H1 (cell line): Measurements from ENCODE around the gene GJC2. TPM values are rescaled to one million over a fixed set of nuclear protein-coding genes. Genes with fewer than 3 reads are reported as not detected.

Experiments used
- CTCF ChIA-PET: fragments of 300-600 bp; sonication (Branson Sonifier 250); formaldehyde crosslinking; loops from one replicate; lab custom pipeline; 2021; ENCODE audit not compliant: partially characterized antibody; lab: Charles Lee
- POLR2A ChIA-PET: fragments of 300-600 bp; sonication (Branson Sonifier 250); formaldehyde crosslinking; loops from one replicate; lab custom pipeline; 2021; ENCODE audit warnings: inconsistent platforms; ENCODE audit not compliant: partially characterized antibody; lab: Charles Lee
- DNase-seq, 2 experiments: peaks; one replicate each; pipeline versions ENCODE4 v3.0.0 to v3.0.0-alpha.2; 2010 to 2022; ENCODE audit warnings: low spot score in 2 of 2, low read depth in 1 of 2, mixed read lengths in 1 of 2
- FAIRE-seq: peaks from 2 replicates; lab custom pipeline; 2011; peaks lifted over from hg19 to GRCh38; lab: Jason Lieb, UNC
- H2AFZ ChIP-seq: 2 replicates; pipeline ENCODE4 v1.8.1; 2012; ENCODE audit warnings: low read length, inconsistent platforms
- H2AK5ac ChIP-seq: 2 replicates; pipeline ENCODE4 v1.6.1; 2013; ENCODE audit warnings: low read depth, low read length
- H2BK120ac ChIP-seq: replicated peaks from 2 replicates; pipeline ENCODE3; 2013; ENCODE audit warnings: low read depth, low read length, inconsistent platforms
- H2BK12ac ChIP-seq: 2 replicates; pipeline ENCODE4 v1.6.1; 2013; ENCODE audit warnings: low read depth, low read length
- H2BK15ac ChIP-seq: 2 replicates; pipeline ENCODE4 v1.6.1; 2013; ENCODE audit warnings: low read length
- H2BK20ac ChIP-seq: 2 replicates; pipeline ENCODE4 v1.6.1; 2013; ENCODE audit warnings: low read length
- H2BK5ac ChIP-seq: 2 replicates; pipeline ENCODE4 v1.6.1; 2013; ENCODE audit warnings: low read depth, low read length
- H3K14ac ChIP-seq: 2 replicates; pipeline ENCODE4 v1.6.1; 2013; ENCODE audit warnings: inconsistent platforms; ENCODE audit not compliant: insufficient read length
- H3K18ac ChIP-seq: 2 replicates; pipeline ENCODE4 v1.6.1; 2013; ENCODE audit warnings: low read length; ENCODE audit errors: extremely low read depth
- H3K23ac ChIP-seq: 2 replicates; pipeline ENCODE4 v1.6.1; 2013; ENCODE audit warnings: inconsistent platforms; ENCODE audit not compliant: insufficient read length
- H3K23me2 ChIP-seq: 2 replicates; pipeline ENCODE4 v1.6.1; 2013; ENCODE audit warnings: low read depth, low read length
- H3K27ac ChIP-seq: 2 replicates; pipeline ENCODE4 v1.6.1; 2011; ENCODE audit warnings: low read depth, low read length, inconsistent platforms
- H3K27me3 ChIP-seq, 4 experiments: replicated peaks in 1 of 4; 1 replicate in 1 of 4; 2 replicates in 3 of 4; pipeline versions ENCODE4 v1.6.1 to v1.8.1; 2011 to 2013; ENCODE audit warnings: low read length in 3 of 4, mild to moderate bottlenecking in 3 of 4, inconsistent platforms in 2 of 4, mixed read lengths in 2 of 4, moderate library complexity in 1 of 4; ENCODE audit not compliant: control insufficient read depth in 3 of 4, insufficient read depth in 3 of 4; ENCODE audit errors: extremely low read depth in 1 of 4
- H3K36me3 ChIP-seq, 4 experiments: 2 replicates each; pipeline versions ENCODE4 v1.6.1 to v1.8.1; 2011 to 2013; ENCODE audit warnings: mild to moderate bottlenecking in 4 of 4, low read length in 3 of 4, moderate library complexity in 2 of 4, control low read depth in 1 of 4, inconsistent platforms in 1 of 4; ENCODE audit not compliant: insufficient read depth in 4 of 4, control insufficient read depth in 2 of 4
- H3K4ac ChIP-seq: replicated peaks from 2 replicates; pipeline ENCODE3; 2013; ENCODE audit warnings: low read length, low read depth, mixed read lengths, inconsistent platforms; ENCODE audit not compliant: insufficient read length
- H3K4me1 ChIP-seq, 4 experiments: replicated peaks in 1 of 4; 1 replicate in 1 of 4; 2 replicates in 3 of 4; pipeline versions ENCODE4 v1.6.1 to v1.8.1; 2011 to 2013; ENCODE audit warnings: low read length in 3 of 4, inconsistent platforms in 2 of 4, mixed read lengths in 1 of 4; ENCODE audit not compliant: insufficient read depth in 4 of 4, control insufficient read depth in 3 of 4
- H3K4me2 ChIP-seq, 2 experiments: 2 replicates each; pipeline versions ENCODE4 v1.6.1 to v1.8.1; 2011 to 2013; ENCODE audit warnings: low read depth in 2 of 2, low read length in 2 of 2, control low read depth in 1 of 2, inconsistent platforms in 1 of 2, mild to moderate bottlenecking in 1 of 2; ENCODE audit not compliant: insufficient read depth in 1 of 2
- H3K4me3 ChIP-seq, 4 experiments: fragments of 200-600, 300-600 bp in 1 of 4; sonication (generic), shearing (Covaris generic), sonication (Bioruptor Twin) in 1 of 4; 2 replicates each; pipeline versions ENCODE4 v1.5.1 to v1.8.1; 2011 to 2016; ENCODE audit warnings: low read length in 4 of 4, low read depth in 3 of 4, control low read depth in 2 of 4, inconsistent platforms in 2 of 4, mild to moderate bottlenecking in 2 of 4, mixed read lengths in 1 of 4, moderate library complexity in 1 of 4; ENCODE audit not compliant: insufficient read depth in 2 of 4; ENCODE audit errors: extremely low read depth in 1 of 4
- H3K56ac ChIP-seq: replicated peaks from 2 replicates; pipeline ENCODE3; 2013; ENCODE audit warnings: low read depth, mild to moderate bottlenecking, mixed read lengths, low read length, inconsistent platforms; ENCODE audit not compliant: insufficient read length
- H3K79me1 ChIP-seq: 2 replicates; pipeline ENCODE4 v1.6.1; 2013; ENCODE audit warnings: low read depth, low read length, control low read depth
- H3K79me2 ChIP-seq, 2 experiments: 2 replicates each; pipeline versions ENCODE4 v1.6.1 to v1.8.1; 2012 to 2013; ENCODE audit warnings: low read length in 2 of 2, mild to moderate bottlenecking in 2 of 2, inconsistent platforms in 1 of 2; ENCODE audit not compliant: insufficient read depth in 2 of 2, control insufficient read depth in 1 of 2
- H3K9ac ChIP-seq, 4 experiments: replicated peaks in 1 of 4; 1 replicate in 1 of 4; 2 replicates in 3 of 4; pipeline versions ENCODE4 v1.6.1 to v1.8.1; 2011 to 2013; ENCODE audit warnings: low read depth in 3 of 4, low read length in 3 of 4, control low read depth in 2 of 4, mild to moderate bottlenecking in 2 of 4, moderate library complexity in 2 of 4, inconsistent platforms in 1 of 4; ENCODE audit errors: extremely low read depth in 1 of 4
- H3K9me3 ChIP-seq, 2 experiments: 2 replicates each; pipeline versions ENCODE4 v1.6.1 to v1.8.1; 2012 to 2013; ENCODE audit warnings: mild to moderate bottlenecking in 2 of 2, moderate library complexity in 2 of 2, control low read depth in 1 of 2, inconsistent platforms in 1 of 2, low read depth in 1 of 2, low read length in 1 of 2, mixed read lengths in 1 of 2; ENCODE audit not compliant: insufficient read depth in 2 of 2
- H4K20me1 ChIP-seq, 2 experiments: replicated peaks in 1 of 2; 2 replicates each; pipeline versions ENCODE3 to v1.8.1; 2011 to 2013; ENCODE audit warnings: inconsistent platforms in 2 of 2, low read length in 2 of 2, mild to moderate bottlenecking in 1 of 2; ENCODE audit not compliant: insufficient read depth in 2 of 2, control insufficient read depth in 1 of 2
- H4K5ac ChIP-seq: 2 replicates; pipeline ENCODE4 v1.6.1; 2013; ENCODE audit warnings: low read length, low read depth, mixed read lengths, inconsistent platforms; ENCODE audit not compliant: insufficient read length
- H4K8ac ChIP-seq: 2 replicates; pipeline ENCODE4 v1.8.0; 2013; ENCODE audit warnings: mild to moderate bottlenecking, moderate library complexity, low read length, inconsistent platforms; ENCODE audit not compliant: insufficient read depth; ENCODE audit errors: extremely low read depth
- H4K91ac ChIP-seq: replicated peaks from 2 replicates; pipeline ENCODE3; 2013; ENCODE audit warnings: low read length, mixed read lengths, inconsistent platforms; ENCODE audit not compliant: insufficient read length
- BACH1 ChIP-seq: IDR thresholded peaks from 2 replicates; pipeline ENCODE4 v1.6.1; 2012; ENCODE audit warnings: low read length, improper control_type of control experiment
- CBX8 ChIP-seq: fragments of 300-800, 300-1000 bp; sonication (generic); IDR thresholded peaks from 2 replicates; pipeline ENCODE4 v1.7.1; 2016; ENCODE audit warnings: low read depth, low read length, borderline replicate concordance
- EGR1 ChIP-seq: IDR thresholded peaks from 2 replicates; pipeline ENCODE4 v1.6.1; 2011; ENCODE audit warnings: low read depth, low read length, borderline replicate concordance
- EP300 ChIP-seq, 2 experiments: IDR thresholded peaks; 1 replicate in 1 of 2; 2 replicates in 1 of 2; pipeline ENCODE4 v1.6.1; 2011 to 2012; ENCODE audit warnings: low read depth in 2 of 2, low read length in 2 of 2, mild to moderate bottlenecking in 2 of 2, borderline replicate concordance in 1 of 2, inconsistent platforms in 1 of 2, moderate library complexity in 1 of 2
- JUN ChIP-seq: IDR thresholded peaks from 2 replicates; pipeline ENCODE4 v1.6.1; 2011; ENCODE audit warnings: low read depth, mild to moderate bottlenecking, improper control_type of control experiment, low read length
- KDM1A ChIP-seq: fragments of 200-600, 300-600 bp; sonication (generic); IDR thresholded peaks from 2 replicates; pipeline ENCODE4 v1.7.1; 2016; ENCODE audit warnings: mild to moderate bottlenecking, low read length, borderline replicate concordance
- MAFK ChIP-seq: IDR thresholded peaks from 2 replicates; pipeline ENCODE4 v1.6.1; 2012; ENCODE audit warnings: low read depth, mild to moderate bottlenecking, improper control_type of control experiment, low read length
- NRF1 ChIP-seq: IDR thresholded peaks from 2 replicates; pipeline ENCODE4 v1.6.1; 2011; ENCODE audit warnings: mild to moderate bottlenecking, low read depth, low read length, improper control_type of control experiment
- SP4 ChIP-seq: IDR thresholded peaks from 2 replicates; pipeline ENCODE4 v1.6.1; 2012; ENCODE audit warnings: low read length, inconsistent platforms
- SRF ChIP-seq: IDR thresholded peaks from 2 replicates; pipeline ENCODE4 v1.6.1; 2011; ENCODE audit warnings: mild to moderate bottlenecking, low read depth, low read length, moderate library complexity
- TBP ChIP-seq: IDR thresholded peaks from 2 replicates; pipeline ENCODE4 v1.6.1; 2011; ENCODE audit warnings: low read depth, low read length, improper control_type of control experiment
- ZNF274 ChIP-seq: IDR thresholded peaks from 2 replicates; pipeline ENCODE4 v1.7.0; 2012; ENCODE audit warnings: low read length, borderline replicate concordance; ENCODE audit errors: extremely low read depth
- WGBS, 2 experiments: shearing (Covaris generic) in 1 of 2; methylation state at CpG; one replicate each; pipeline versions ENCODE4 v1.1.6 to v1.1.7; 2013 to 2015; ENCODE audit warnings: low lambda C conversion rate in 2 of 2, mixed read lengths in 2 of 2, inconsistent platforms in 1 of 2, low coverage in 1 of 2, missing lambda C conversion rate in 1 of 2; ENCODE audit not compliant: insufficient replicate concordance in 2 of 2, insufficient coverage in 1 of 2, insufficient read length in 1 of 2; ENCODE audit errors: extremely low coverage in 1 of 2, missing lambda C conversion rate in 1 of 2; 5-methylcytosine and 5-hydroxymethylcytosine counted together
- polyA plus RNA-seq, 7 experiments: library from polyadenylated mRNA; depleted of rRNA in 3 of 7; stranded (reverse) in 5 of 7; unstranded in 2 of 7; fragments of >200 nt in 5 of 7; fragments of 200-250 nt in 2 of 7; gene quantifications; 1 replicate in 5 of 7; 2 replicates in 1 of 7; 4 replicates in 1 of 7; pipeline versions ENCODE4 v1.2.1 to v1.2.3, GENCODE V29; 2011 to 2013; ENCODE audit warnings: missing spikeins in 2 of 7, mixed read lengths in 2 of 7
- total RNA-seq: library from RNA; stranded (reverse); fragmentation: NEBNext Ultra II Directional; extraction: Animal tissue kit (Norgen Biotek cat#: 25700); gene quantifications from 2 replicates; pipeline ENCODE4 v1.2.1, GENCODE V29; 2021
- TF ChIP-seq, protein P1 (sequence below): IDR thresholded peaks from 2 replicates; pipeline ENCODE4 v1.6.1; 2012; ENCODE audit warnings: inconsistent platforms

Gene GJC2
- total and polyA plus RNA-seq, 2 of the 8 experiments (the other 6 are each of a cell fraction or from before 2014, with no cell fraction given): 0.17 to 0.54 TPM

DNA sequence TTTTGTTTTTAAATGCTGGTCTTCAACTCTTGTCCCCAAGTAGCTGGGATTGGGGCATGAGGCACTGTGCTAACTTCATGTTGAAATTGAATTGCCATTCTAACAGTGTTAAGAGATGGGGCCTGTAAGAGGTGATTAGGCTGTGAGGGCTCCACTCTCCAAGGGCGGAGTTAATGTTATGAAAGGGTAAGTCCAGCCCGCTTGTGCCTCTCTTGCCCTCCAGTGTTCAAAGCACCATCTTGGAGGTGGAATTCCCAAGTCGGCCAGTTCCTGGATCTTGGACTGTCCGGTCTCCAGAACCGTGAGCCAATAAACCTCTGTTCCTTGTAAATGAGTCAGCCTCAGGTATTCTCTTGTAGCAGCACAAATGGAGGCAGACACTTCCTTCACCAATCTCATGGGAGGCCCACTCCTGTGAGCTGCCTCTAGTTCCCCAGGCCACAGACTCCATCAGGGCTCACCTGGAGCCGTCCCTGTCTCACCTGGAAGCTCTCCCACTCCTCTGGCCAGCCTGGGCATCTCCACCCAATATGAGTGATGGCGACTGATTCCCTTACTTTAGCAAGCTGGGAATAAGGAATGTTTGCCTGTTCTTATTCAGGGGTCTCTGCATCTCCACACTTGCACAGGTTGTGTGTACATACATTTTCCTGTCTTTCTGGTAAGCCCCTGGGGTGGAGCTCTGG lies 31.4 kb downstream of the GJC2 start:
- H3K79me2 ChIP-seq: no peaks in the 10 kb centered on the region
- no peak overlapping the region for H3K23ac ChIP-seq
- no peak overlapping the region for H4K91ac ChIP-seq
- DNase-seq (no peak), FAIRE-seq (no peak)
- no peak overlapping the region for H2BK20ac ChIP-seq
- no peaks in the 10 kb centered on the region for H3K4me1 ChIP-seq
- H3K27ac ChIP-seq: no peak overlapping the region
- no peak overlapping the region for H2BK15ac ChIP-seq
- H4K8ac ChIP-seq: no peak overlapping the region
- no peak overlapping the region for H3K14ac ChIP-seq
- no peak overlapping the region for H2AK5ac ChIP-seq
- H3K4me2 ChIP-seq: no peak overlapping the region
- no peak overlapping the region for H3K56ac ChIP-seq
- H3K27me3 ChIP-seq: no peaks in the 10 kb centered on the region; a peak in 1 of 7 replicates
- no peak overlapping the region; a peak in 1 of 7 replicates for H3K9ac ChIP-seq
- H3K9me3 ChIP-seq: no peaks in the 10 kb centered on the region
- H3K4me3 ChIP-seq: no peak overlapping the region
- no peak overlapping the region for H2BK120ac ChIP-seq
- H3K23me2 ChIP-seq: no peaks in the 10 kb centered on the region
- no peak overlapping the region for H4K5ac ChIP-seq
- no peak overlapping the region for H3K18ac ChIP-seq
- no peak overlapping the region for H3K4ac ChIP-seq
- ChIA-PET CTCF (interaction anchor here (0.6 to 3.2 kb wide), 10 partner anchors 10 to 182 kb away, joined by 3 to 14 read pairs (median 3); no protein-coding TSS in a partner anchor), POLR2A (interaction anchor here (1.7 kb wide), 1 partner anchor 16 kb away, joined by 6 read pairs; the partner anchor contains the start of gene IBA57)
- H4K20me1 ChIP-seq: peaks cover 0 to 1% of the 10 kb centered on the region in 2 experiments
- no peak overlapping the region for H2BK12ac ChIP-seq
- 80% methylated on average over 7 of the region's 7 CpGs; no CpG with 5 or more reads in 1 of the 2 experiments for WGBS, 2 experiments
- no peak overlapping the region for H2BK5ac ChIP-seq
- H2AFZ ChIP-seq: no peak overlapping the region
- H3K36me3 ChIP-seq: no peaks in the 10 kb centered on the region
- no peaks in the 10 kb centered on the region; the same call in 1 of the 2 replicates for H3K79me1 ChIP-seq
- TF ChIP-seq ZNF274 (no peak), SP4 (no peak), EGR1 (no peak), CBX8 (no peak), BACH1 (no peak), MAFK (no peak), JUN (no peak), TBP (no peak), NRF1 (no peak), EP300 (IDR thresholded peaks at IDR 0.05; ENCODE audit: borderline replicate concordance in 1 of 2, low read depth in 2 of 2, low read length in 2 of 2) (no peak), KDM1A (no peak), SRF (no peak)
- TF ChIP-seq, protein P1, sequence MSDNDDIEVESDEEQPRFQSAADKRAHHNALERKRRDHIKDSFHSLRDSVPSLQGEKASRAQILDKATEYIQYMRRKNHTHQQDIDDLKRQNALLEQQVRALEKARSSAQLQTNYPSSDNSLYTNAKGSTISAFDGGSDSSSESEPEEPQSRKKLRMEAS: no peak
